KOPT-K1 (cell line): ENCODE results near the gene JARID2.
"Not testable (repeated sequence)": the region's sequence is repeated elsewhere in the genome, so short reads cannot be mapped to it uniquely, and the experiment has no call there.

Experiments used
- H3K27ac ChIP-seq: fragments of 200-600 bp; sonication (generic); 2 replicates; pipeline ENCODE4 v1.5.1; 2016; ENCODE audit warnings: antibody characterized with exemption, mild to moderate bottlenecking, low read depth, low read length; ENCODE audit not compliant: poor library complexity, severe bottlenecking
- H3K36me3 ChIP-seq: fragments of 200-600 bp; sonication (generic); 2 replicates; pipeline ENCODE4 v1.5.1; 2017; ENCODE audit warnings: antibody characterized with exemption, mild to moderate bottlenecking, low read length, moderate library complexity; ENCODE audit not compliant: insufficient read depth
- H3K9me3 ChIP-seq: fragments of 200-600 bp; sonication (generic); 2 replicates; pipeline ENCODE4 v1.5.1; 2017; ENCODE audit warnings: antibody characterized with exemption, low read length, mild to moderate bottlenecking; ENCODE audit not compliant: insufficient read depth, poor library complexity, severe bottlenecking

JARID2 gene

DNA sequence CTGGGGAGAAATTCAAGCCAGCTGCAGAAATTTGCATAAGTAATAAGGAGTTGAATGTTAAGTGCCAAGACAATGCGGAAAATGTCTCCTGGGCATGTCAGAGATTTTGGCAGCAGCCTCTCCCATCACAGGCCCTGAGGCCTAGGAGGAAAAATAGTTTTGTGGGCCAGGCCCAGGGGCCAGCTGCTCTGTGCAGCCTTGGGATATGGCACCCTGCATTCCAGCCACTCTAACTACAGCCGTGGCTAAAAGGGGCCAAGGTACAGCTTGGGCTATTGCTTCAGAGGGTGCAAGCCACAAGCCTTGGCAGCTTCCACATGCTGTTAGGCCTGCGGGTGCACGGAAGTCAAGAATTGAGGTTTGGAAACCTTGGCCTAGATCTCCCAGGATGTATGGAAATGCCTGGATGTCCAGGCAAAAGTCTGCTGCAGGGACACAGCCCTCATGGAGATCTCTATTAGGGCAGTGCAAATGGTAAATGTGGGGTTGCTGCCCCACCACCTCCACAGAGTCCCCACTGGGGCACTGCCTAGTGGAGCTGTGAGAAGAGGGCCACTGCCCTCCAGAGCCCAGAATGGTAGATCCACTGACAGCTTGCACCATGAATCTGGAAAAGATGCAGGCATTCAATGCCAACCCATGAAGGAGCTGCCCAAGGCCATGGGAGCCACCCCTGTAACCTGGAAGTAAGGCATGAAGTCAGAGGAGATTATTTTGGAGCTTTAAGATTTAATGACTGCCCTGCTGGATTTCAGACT, 290.5 kb downstream of the JARID2 start:
- no peak overlapping the region for H3K27ac ChIP-seq
- H3K9me3 ChIP-seq: no peaks in the 10 kb centered on the region
- peaks cover under 1% of the 10 kb centered on the region for H3K36me3 ChIP-seq

DNA sequence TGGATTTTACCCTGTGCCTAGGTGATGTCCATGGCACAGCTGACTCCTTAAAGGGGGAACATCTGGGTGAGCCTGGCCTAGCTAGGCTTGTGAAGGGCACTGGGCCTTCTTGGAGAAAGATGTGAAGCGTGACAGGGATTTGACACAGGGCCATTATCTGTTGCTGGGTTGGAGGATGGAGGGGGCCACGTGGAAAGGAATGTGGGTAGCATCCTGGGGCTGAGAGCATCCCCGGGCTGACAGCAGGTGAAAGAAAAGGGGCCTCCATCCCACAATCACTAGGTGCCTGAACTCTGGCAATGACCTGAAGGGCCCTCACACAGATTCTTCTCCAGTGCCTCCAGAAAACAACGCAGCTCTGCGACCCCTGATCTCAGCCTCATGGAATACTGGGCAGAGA, 292.2 kb downstream of the JARID2 start:
- Histone ChIP-seq H3K36me3 (no peaks in the 10 kb centered on the region), H3K27ac (no peak overlapping the region), H3K9me3 (no peaks in the 10 kb centered on the region)

DNA sequence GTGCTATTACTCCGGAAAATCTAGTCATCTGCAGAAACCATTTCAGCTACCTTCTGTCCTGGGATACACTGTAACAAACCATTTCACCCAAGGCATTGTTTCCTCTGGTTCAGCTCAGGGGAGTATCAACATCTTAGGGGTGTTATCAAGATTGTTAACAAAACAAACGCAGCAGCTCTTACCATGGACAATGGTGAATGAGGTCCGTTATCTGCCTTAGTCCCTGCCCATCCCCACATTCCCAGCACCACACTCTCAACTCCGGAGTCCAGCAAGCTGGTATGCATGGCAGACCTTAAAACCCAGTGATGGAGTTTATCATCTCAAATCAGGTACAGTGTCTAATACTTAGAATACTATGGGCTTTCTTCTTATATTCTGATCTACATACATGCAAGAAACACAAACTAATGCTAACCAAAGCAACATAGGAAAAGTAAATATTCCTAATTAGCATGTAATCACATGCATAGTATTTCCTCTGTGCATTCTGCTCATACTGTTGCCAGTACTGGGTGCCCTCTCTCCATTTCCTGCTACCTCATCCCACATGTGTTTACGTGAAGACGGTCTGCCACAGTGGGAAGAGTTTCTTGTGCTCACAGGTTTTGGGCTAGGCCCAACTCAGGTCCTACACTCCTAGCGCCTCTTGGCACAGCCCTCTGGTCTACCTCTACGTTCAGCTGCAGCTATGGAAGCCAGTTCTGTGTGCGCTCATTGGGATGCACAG, 293.1 kb downstream of the JARID2 start:
- Histone ChIP-seq H3K27ac (no peak overlapping the region), H3K9me3 (no peaks in the 10 kb centered on the region), H3K36me3 (no peaks in the 10 kb centered on the region)

DNA sequence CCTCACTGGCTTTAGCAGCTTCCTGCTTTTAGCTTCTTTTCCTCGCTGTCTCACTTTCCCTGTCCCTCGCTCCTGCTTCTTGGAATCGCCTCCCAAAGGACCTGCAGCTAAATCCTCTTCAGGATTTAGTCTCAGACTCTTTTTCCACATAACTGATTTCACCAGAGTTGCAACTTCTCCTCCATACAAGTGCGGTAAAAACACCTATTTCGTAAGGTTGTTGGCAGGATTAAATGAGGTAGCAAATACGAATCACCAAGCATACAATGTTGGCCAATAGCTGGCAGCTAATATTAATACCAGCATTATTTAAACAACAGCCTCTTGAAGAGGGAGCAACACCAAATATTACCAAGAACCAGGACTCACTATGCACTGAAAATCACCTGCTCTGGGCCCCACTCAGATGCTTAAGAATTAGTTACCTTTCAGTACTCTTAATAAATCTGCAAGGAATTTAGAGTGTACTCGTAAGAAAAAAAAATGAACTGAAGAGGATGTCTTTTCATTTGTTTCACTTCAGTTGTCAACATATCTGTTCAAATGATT, 293.9 kb downstream of the JARID2 start:
- Histone ChIP-seq H3K9me3 (no peaks in the 10 kb centered on the region), H3K36me3 (no peaks in the 10 kb centered on the region), H3K27ac (no peak overlapping the region)

DNA sequence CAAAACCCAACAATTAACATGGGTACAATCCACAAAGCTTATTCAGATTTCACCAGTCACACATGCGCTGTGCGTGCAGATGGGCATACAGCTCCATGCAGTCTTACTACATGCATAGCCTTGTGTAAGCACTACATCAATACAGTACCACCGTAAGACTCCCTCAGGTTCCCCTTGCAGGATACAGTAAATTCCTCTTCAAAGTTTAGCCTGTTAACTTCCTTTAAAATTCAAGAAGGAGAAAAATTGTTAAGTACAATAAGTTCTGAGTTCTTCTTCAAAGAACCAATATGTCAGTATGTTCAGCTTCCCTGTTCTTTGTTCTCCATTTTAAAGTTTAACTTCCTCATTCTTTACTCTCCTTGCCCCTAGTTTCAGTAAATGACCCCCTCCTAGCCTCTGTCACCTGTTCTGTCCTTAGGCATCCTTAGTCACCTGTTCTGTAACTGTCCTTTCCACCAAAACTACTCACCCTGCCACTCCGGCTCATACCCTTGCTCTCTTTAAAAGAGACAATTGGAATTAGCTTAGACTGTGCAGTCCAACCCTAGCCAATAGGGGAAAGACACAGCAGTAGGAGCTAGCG, 297.6 kb downstream of the JARID2 start:
- H3K27ac ChIP-seq, H3K36me3 ChIP-seq, H3K9me3 ChIP-seq: not testable (repeated sequence)

DNA sequence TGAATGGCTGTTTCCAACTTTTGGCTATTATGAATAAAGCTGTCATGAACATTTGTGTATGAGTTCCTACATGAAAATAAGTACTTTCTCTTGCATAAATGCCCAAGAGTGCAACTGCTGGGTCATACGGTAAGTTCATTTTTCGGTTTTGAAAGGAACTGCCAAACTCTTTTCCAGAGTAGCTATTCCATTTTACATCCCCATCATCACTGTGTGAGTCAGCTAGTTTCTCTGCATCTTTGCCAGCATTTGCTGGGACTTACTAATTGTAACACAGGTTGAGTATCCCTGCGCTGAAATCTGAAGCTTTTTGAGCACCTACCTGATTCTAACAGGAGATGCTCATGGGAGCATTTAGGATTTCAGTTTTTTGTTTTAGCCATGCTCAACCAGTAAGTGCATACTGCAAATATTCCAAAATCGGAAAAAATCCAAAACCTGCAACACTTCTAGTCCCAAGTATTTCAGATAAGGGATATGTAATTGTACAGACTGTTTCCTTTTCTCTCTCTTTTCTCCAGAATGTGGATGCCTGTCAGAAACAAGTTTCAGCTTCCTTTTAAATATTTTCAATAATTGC, 298.5 kb downstream of the JARID2 start:
- Histone ChIP-seq H3K27ac (no peak overlapping the region), H3K9me3 (no peaks in the 10 kb centered on the region), H3K36me3 (no peaks in the 10 kb centered on the region)

DNA sequence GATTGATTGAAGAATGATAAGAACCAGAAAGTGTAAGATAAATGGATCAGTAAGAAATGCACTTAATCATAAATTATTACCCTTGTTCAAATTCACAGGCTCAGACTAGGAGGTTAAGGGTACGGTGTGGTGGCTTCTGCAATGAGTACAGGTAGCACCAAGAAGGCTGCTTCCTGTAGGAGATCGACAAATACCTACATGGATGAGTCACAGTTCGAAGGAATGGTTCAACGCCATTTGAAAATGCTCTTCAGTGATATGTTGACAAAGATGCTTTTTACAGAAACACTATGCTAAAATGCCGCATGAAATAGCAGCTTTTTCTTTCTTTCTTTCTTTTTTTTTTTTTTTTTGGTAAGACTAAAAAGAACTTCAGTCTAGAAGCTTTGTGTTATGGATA, 300.7 kb downstream of the JARID2 start:
- Histone ChIP-seq H3K27ac (no peak overlapping the region), H3K9me3 (no peaks in the 10 kb centered on the region), H3K36me3 (no peaks in the 10 kb centered on the region)

DNA sequence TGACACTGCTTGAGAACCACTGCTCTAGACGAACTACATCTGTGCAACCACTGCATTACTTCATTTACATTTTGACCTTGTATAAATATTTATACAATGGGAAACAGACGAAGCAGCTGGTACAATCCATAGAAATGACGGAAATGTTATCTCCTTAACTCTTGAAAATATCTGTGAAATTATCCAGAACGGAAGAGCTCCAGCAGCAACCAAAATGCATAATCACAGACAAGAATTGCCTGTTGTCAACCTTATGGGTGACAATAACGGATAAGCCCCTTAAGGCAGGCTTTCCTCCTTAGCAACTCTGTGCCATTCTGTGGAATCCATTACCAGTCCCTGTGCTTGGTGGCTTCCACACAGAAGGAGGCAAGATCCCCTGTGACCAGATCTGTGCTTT, 301.5 kb downstream of the JARID2 start:
- no peaks in the 10 kb centered on the region for H3K9me3 ChIP-seq
- no peak overlapping the region for H3K27ac ChIP-seq
- no peaks in the 10 kb centered on the region for H3K36me3 ChIP-seq

DNA sequence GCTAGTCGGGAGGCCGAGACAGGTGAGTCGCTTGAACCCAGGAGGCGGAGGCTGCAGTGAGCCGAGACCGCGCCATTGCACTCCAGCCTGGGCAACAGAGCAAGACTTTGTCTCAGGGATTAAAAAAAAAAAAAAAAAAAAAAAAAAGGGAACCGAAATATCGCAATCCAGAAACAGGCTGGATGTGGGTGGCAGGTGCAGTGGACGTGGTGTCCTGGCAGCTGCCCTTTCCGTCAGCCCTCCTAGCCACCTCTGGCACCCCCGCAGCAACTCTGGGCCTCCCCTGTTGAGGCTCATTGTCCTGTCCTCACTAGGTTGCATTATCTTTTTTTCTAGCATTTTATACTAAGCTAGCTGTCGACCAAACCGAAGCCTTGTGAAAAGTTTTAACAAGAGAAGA, 303.5 kb downstream of the JARID2 start:
- Histone ChIP-seq H3K9me3 (no peaks in the 10 kb centered on the region), H3K27ac (no peak overlapping the region), H3K36me3 (no peaks in the 10 kb centered on the region)

DNA sequence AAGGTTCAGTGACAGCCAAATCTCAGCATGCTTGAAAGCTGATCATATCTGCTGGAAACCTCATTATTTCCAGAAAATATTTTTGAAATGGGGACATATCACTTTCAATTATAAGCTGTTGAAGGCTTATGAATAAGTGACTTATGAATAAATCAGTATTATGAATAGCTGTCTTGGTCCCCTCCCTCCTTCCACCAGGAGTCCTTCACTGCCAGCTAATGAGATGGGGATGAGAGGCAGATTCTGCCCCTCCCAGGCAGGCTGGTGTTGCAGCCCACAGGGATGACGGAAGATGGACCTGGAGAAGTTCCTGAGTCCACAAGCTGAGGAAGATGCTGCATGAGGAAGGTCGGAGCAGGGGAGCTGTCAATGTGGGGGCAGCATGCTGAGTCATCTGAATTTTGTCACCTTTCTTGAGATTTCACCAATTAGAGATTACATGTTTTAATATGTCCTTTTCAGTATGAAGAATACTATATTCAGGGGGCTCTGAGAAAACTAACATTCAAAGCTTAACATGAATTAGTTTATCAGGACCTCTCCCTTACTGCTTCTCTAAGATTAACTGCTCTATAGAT, 304.8 kb downstream of the JARID2 start:
- no peak overlapping the region for H3K27ac ChIP-seq
- H3K9me3 ChIP-seq: no peaks in the 10 kb centered on the region
- H3K36me3 ChIP-seq: no peaks in the 10 kb centered on the region

DNA sequence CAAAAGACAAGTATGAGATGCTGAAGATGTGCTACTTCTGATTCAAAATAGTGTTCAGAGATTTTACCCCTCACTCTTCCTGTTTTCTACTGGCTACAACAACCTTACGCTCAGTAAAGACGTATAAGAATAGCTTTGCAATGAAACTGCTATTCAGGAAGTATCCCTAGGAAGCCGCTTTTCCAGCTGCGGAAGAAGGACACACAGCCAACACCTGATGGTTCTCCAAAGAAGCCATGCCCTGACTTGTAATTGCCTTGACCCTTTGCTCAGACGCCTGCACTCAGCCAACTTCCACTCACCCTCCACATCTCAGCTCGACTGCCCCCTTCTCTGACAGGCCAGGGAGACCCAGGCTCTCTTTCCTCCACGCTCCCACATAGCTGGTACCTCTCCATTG, 305.4 kb downstream of the JARID2 start:
- Histone ChIP-seq H3K9me3 (no peaks in the 10 kb centered on the region), H3K36me3 (no peaks in the 10 kb centered on the region), H3K27ac (no peak overlapping the region)

DNA sequence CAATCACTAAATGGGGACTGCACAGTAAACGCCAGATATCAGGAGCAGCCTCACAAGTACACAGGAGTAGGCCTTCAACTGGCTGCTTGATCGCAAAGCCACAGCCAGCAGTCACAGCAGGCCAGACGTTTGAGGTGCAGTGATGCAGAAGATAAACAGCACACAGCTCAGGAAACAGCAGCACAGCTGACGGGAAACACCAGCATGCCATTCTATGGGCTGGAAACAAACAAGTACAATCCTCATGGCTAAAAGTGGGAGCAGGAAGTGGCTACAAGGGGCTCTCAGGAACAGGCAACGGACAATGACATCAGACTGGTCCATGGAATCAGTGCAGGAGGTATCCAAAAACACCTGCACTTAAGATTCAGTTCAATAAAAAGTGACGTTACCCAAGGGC, 305.9 kb downstream of the JARID2 start:
- H3K27ac ChIP-seq: no peak overlapping the region

DNA sequence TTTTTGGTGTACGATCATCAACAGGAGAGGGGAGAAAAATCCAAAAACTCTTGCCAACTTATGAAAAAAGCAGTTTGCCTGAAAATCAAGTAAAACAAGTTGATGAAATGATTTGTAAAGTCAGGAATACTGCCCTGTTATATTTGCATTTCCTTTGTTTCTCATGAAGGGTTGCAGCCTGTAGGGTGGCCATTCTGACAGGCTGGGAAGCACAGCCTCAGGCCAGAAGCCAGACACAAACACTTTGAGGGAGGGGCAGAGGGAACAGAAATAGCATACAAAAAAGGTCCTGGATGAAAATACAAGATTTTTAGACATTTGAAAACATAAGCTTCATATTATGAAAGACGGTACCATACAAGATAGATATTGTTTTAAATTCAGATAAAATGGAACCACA, 307.2 kb downstream of the JARID2 start:
- H3K36me3 ChIP-seq: no peaks in the 10 kb centered on the region
- no peaks in the 10 kb centered on the region for H3K9me3 ChIP-seq
- no peak overlapping the region for H3K27ac ChIP-seq

More for the DNA sequence above, 305.9 kb downstream of the JARID2 start:
- Histone ChIP-seq H3K9me3 (no peaks in the 10 kb centered on the region), H3K36me3 (no peaks in the 10 kb centered on the region)

DNA sequence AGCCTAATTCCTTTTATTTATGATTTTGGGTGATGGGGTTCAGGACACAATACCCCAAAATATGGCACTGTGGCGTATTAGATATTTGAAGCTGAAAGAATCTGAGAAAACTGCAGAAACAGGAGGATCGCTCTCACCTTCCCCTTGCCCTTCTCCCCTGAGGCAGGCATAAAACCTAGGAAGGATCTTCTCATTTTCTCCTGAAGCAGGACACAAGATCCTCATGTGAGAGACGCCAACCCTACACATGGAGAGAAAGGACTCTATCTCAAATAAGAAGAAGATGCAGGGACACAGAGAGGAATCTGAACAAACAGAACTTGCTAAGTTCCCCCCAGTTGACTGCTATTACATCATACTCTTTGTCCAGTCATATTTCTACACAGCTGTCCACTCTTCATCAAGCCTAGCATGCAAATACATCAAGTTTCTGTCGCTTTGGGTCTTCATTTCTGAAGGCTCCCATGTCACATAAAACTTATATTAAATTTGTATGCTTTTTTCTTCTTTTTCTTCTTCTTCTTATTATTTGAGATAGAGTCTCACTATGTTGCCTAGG, 307.9 kb downstream of the JARID2 start:
- Histone ChIP-seq H3K36me3 (no peaks in the 10 kb centered on the region), H3K9me3 (no peaks in the 10 kb centered on the region), H3K27ac (no peak overlapping the region)

DNA sequence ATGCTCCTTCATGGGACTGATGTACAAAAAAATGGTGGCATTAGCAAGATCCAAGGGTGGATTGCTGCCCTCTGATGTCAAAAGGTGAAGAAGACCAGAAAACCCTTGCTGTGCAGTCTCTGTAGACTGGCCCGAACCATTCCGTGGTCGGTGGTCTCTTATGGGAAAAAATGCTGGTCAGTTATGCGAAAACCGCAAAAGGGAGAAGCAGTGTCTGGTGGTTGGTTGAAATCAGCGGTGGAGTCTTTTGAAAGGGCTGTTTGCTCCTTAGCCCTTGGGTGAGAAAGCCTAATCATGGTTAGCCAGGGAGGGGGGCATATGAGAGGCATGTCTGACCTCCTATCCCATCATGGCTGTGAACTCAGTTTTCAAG, 308.8 kb downstream of the JARID2 start:
- H3K9me3 ChIP-seq: no peaks in the 10 kb centered on the region
- no peaks in the 10 kb centered on the region for H3K36me3 ChIP-seq
- no peak overlapping the region for H3K27ac ChIP-seq
